Tongue (tissue), 2 donors: Measurements from ENCODE around the gene MBLAC1. TPM values are rescaled to one million over a fixed set of nuclear protein-coding genes. Genes with fewer than 3 reads are reported as not detected.
"Not testable (repeated sequence)": the region's sequence is repeated elsewhere in the genome, so short reads cannot be mapped to it uniquely, and the experiment has no call there.

ENCODE experiments used
- DNase-seq: peaks from one replicate; pipeline ENCODE4 v3.0.0-alpha.2; 2015
- total RNA-seq: library from RNA; depleted of rRNA; stranded (reverse); fragments of >200 nt; gene quantifications from one replicate; pipeline ENCODE4 v1.2.3, GENCODE V29; 2014

MBLAC1 gene
- total RNA-seq, 1 donor from 2014 or later = 0.82 TPM

GRCh38 chr7:100122568-100122967 is 4.2 kb upstream of the MBLAC1 start:
- no peak for DNase-seq

GRCh38 chr7:100124301-100125230 is 2.2 kb upstream of the MBLAC1 start:
- DNase-seq = no peak

GRCh38 chr7:100126239-100126930 is 382 bp upstream of the MBLAC1 start:
- DNase-seq = no peak

GRCh38 chr7:100127866-100128636 is 1.3 kb downstream of the MBLAC1 start:
- peak; percentile 41 for DNase-seq

- no peak for DNase-seq
Measured at GRCh38 chr7:100128637-100128963, 1.8 kb downstream of the MBLAC1 start.

GRCh38 chr7:100130220-100130607 is 3.4 kb downstream of the MBLAC1 start:
- DNase-seq = not testable (repeated sequence)

GRCh38 chr7:100130608-100131453 is 4.1 kb downstream of the MBLAC1 start:
- DNase-seq = peak; percentile 87

GRCh38 chr7:100132126-100132525 is 5.4 kb downstream of the MBLAC1 start:
- no peak for DNase-seq

- peak; percentile 75 for DNase-seq
Measured at GRCh38 chr7:100132697-100133151, 6.0 kb downstream of the MBLAC1 start.

- DNase-seq = no peak
Measured at GRCh38 chr7:100137851-100138760, 11.3 kb downstream of the MBLAC1 start.

- DNase-seq = no peak
Measured at GRCh38 chr7:100141555-100141949, 14.8 kb downstream of the MBLAC1 start.

- DNase-seq = no peak
Measured at GRCh38 chr7:100142461-100142860, 15.7 kb downstream of the MBLAC1 start.

- DNase-seq = not testable (repeated sequence)
Measured at GRCh38 chr7:100146350-100146749, 19.6 kb downstream of the MBLAC1 start.

- DNase-seq = no peak
Measured at GRCh38 chr7:100147278-100147677, 20.5 kb downstream of the MBLAC1 start.

- DNase-seq = no peak
Measured at GRCh38 chr7:100148225-100148558, 21.4 kb downstream of the MBLAC1 start.

- DNase-seq = peak; percentile 99
Measured at GRCh38 chr7:100148559-100149328, 22.0 kb downstream of the MBLAC1 start, which contains the start of gene LAMTOR4. TSS of gene LAMTOR4 (plus strand) at chr7:100148918. CDS start at chr7:100148973, 55 bp downstream.

- DNase-seq = no peak
Measured at GRCh38 chr7:100152404-100152803, 25.6 kb downstream of the MBLAC1 start.

- DNase-seq = no peak
Measured at GRCh38 chr7:100152937-100153666, 26.3 kb downstream of the MBLAC1 start.
